ENCODE data around the gene PLA2G2C. TPM values are rescaled to one million over a fixed set of nuclear protein-coding genes. Genes with fewer than 3 reads are reported as not detected.

Gene PLA2G2C
- total and polyA plus RNA-seq, 2 of the 8 experiments (the other 6 are each of a cell fraction or from before 2014, with no cell fraction given) = not detected

DNA sequence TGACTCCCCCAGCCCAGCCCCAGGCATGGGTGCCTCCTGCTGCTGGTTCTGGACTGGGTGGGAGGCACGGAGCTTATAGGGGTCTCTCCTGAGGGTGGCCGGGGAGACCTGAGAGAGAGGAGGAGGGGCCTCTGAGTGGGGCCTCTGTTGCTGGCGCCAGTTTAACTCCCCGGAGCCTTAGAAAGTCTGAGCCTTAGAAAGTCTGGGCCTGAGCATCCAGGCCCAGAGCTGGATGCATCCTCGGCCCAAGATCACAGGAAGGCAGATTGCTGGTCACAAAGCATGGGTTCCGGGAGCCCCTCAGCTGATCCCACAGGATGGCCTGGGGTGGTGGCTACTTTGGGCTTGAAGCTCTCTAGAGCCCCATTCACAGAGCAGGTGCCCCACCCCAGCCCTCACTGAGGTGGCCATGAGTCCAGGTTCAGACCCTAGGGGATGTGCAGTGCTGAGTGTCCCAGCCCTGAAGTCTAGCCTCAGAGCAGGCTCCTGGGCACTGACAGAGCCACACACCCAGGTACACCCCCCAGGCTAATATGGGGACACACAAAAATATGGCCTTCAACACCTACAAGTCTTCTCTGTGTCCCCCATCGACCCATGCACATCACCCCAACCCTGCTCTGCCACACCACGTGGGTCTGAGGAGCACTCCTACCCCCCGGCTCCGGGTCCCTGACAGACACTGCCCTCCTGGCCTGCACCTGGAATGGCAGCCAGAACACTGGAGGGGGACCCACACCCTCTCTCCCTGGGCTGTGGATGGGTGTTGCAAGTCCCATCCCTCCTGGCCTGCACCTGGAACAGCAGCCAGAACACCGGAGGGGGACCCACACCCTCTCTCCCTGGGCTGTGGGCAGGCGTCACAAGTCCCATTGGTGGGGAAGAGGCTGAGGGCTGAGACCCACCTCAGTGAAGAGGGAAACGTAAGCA lies 37.5 kb downstream of the PLA2G2C start (continued):
- TF ChIP-seq, protein P1, sequence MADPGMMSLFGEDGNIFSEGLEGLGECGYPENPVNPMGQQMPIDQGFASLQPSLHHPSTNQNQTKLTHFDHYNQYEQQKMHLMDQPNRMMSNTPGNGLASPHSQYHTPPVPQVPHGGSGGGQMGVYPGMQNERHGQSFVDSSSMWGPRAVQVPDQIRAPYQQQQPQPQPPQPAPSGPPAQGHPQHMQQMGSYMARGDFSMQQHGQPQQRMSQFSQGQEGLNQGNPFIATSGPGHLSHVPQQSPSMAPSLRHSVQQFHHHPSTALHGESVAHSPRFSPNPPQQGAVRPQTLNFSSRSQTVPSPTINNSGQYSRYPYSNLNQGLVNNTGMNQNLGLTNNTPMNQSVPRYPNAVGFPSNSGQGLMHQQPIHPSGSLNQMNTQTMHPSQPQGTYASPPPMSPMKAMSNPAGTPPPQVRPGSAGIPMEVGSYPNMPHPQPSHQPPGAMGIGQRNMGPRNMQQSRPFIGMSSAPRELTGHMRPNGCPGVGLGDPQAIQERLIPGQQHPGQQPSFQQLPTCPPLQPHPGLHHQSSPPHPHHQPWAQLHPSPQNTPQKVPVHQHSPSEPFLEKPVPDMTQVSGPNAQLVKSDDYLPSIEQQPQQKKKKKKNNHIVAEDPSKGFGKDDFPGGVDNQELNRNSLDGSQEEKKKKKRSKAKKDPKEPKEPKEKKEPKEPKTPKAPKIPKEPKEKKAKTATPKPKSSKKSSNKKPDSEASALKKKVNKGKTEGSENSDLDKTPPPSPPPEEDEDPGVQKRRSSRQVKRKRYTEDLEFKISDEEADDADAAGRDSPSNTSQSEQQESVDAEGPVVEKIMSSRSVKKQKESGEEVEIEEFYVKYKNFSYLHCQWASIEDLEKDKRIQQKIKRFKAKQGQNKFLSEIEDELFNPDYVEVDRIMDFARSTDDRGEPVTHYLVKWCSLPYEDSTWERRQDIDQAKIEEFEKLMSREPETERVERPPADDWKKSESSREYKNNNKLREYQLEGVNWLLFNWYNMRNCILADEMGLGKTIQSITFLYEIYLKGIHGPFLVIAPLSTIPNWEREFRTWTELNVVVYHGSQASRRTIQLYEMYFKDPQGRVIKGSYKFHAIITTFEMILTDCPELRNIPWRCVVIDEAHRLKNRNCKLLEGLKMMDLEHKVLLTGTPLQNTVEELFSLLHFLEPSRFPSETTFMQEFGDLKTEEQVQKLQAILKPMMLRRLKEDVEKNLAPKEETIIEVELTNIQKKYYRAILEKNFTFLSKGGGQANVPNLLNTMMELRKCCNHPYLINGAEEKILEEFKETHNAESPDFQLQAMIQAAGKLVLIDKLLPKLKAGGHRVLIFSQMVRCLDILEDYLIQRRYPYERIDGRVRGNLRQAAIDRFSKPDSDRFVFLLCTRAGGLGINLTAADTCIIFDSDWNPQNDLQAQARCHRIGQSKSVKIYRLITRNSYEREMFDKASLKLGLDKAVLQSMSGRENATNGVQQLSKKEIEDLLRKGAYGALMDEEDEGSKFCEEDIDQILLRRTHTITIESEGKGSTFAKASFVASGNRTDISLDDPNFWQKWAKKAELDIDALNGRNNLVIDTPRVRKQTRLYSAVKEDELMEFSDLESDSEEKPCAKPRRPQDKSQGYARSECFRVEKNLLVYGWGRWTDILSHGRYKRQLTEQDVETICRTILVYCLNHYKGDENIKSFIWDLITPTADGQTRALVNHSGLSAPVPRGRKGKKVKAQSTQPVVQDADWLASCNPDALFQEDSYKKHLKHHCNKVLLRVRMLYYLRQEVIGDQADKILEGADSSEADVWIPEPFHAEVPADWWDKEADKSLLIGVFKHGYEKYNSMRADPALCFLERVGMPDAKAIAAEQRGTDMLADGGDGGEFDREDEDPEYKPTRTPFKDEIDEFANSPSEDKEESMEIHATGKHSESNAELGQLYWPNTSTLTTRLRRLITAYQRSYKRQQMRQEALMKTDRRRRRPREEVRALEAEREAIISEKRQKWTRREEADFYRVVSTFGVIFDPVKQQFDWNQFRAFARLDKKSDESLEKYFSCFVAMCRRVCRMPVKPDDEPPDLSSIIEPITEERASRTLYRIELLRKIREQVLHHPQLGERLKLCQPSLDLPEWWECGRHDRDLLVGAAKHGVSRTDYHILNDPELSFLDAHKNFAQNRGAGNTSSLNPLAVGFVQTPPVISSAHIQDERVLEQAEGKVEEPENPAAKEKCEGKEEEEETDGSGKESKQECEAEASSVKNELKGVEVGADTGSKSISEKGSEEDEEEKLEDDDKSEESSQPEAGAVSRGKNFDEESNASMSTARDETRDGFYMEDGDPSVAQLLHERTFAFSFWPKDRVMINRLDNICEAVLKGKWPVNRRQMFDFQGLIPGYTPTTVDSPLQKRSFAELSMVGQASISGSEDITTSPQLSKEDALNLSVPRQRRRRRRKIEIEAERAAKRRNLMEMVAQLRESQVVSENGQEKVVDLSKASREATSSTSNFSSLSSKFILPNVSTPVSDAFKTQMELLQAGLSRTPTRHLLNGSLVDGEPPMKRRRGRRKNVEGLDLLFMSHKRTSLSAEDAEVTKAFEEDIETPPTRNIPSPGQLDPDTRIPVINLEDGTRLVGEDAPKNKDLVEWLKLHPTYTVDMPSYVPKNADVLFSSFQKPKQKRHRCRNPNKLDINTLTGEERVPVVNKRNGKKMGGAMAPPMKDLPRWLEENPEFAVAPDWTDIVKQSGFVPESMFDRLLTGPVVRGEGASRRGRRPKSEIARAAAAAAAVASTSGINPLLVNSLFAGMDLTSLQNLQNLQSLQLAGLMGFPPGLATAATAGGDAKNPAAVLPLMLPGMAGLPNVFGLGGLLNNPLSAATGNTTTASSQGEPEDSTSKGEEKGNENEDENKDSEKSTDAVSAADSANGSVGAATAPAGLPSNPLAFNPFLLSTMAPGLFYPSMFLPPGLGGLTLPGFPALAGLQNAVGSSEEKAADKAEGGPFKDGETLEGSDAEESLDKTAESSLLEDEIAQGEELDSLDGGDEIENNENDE (IDR thresholded peaks at IDR 0.05; ENCODE audit: insufficient replicate concordance, low read length) = no peak
- no peak for TF ChIP-seq SP2 (IDR thresholded peaks at IDR 0.05; ENCODE audit: low read length)
- TF ChIP-seq NANOG (IDR thresholded peaks at IDR 0.05; ENCODE audit: insufficient read depth, low read depth, low read length, poor library complexity, severe bottlenecking) = no peak
- TF ChIP-seq TEAD4 (IDR thresholded peaks at IDR 0.05; ENCODE audit: low read depth, low read length) = no peak
- TF ChIP-seq TBP (IDR thresholded peaks at IDR 0.05; ENCODE audit: low read depth, low read length) = no peak
- no peak for TF ChIP-seq HDAC6 (IDR thresholded peaks at IDR 0.05; ENCODE audit: low read depth, low read length)
- TF ChIP-seq SP4 (IDR thresholded peaks at IDR 0.05; ENCODE audit: low read length) = no peak
- no peak for TF ChIP-seq TAF7 (optimal IDR thresholded peaks at IDR 0.05; ENCODE audit: borderline replicate concordance, low read depth, low read length)
- TF ChIP-seq NRF1 (IDR thresholded peaks at IDR 0.05; ENCODE audit: low read depth, low read length) = no peak
- no peak for TF ChIP-seq GTF2F1 (IDR thresholded peaks at IDR 0.05; ENCODE audit: borderline replicate concordance, low read depth, low read length)

Measured in H1 (cell line).